Cerebellar cortex (tissue), 1 donor: ENCODE results near the gene CNKSR1.

ENCODE experiments used
- DNase-seq: peaks from one replicate; pipeline ENCODE4 v3.0.0-alpha.2; 2015; ENCODE audit warnings: low spot score

CNKSR1 gene, protein sequence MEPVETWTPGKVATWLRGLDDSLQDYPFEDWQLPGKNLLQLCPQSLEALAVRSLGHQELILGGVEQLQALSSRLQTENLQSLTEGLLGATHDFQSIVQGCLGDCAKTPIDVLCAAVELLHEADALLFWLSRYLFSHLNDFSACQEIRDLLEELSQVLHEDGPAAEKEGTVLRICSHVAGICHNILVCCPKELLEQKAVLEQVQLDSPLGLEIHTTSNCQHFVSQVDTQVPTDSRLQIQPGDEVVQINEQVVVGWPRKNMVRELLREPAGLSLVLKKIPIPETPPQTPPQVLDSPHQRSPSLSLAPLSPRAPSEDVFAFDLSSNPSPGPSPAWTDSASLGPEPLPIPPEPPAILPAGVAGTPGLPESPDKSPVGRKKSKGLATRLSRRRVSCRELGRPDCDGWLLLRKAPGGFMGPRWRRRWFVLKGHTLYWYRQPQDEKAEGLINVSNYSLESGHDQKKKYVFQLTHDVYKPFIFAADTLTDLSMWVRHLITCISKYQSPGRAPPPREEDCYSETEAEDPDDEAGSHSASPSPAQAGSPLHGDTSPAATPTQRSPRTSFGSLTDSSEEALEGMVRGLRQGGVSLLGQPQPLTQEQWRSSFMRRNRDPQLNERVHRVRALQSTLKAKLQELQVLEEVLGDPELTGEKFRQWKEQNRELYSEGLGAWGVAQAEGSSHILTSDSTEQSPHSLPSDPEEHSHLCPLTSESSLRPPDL

DNA sequence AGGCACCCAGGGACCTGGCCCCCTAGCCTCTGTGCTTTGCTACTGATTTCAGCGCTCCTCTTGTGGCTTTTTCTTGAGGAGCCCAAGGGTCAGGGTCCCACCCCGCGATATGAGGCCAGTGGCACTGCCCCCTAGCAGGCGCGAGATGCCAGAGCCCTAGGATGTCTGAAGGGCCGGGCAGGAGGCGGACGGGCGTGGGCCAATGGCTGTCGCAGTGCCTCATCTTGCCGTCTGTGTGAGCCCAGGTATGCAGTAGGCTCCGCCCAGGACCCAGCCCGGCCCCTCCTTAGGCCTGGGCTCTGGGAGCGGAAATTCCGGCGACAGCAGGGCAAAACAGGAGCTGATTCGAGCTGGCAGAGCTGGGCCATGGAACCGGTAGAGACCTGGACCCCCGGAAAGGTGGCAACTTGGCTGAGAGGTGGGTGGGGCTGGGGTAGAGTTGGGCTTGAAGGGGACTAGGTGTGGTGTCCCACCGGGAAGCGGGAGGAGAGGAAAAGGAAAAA lies at the start of gene CNKSR1:
CNKSR1 (plus strand) TSS at position 310 of the 503 bp plus-strand sequence; CDS start at position 367, 57 bp downstream.
- DNase-seq: no peak

DNA sequence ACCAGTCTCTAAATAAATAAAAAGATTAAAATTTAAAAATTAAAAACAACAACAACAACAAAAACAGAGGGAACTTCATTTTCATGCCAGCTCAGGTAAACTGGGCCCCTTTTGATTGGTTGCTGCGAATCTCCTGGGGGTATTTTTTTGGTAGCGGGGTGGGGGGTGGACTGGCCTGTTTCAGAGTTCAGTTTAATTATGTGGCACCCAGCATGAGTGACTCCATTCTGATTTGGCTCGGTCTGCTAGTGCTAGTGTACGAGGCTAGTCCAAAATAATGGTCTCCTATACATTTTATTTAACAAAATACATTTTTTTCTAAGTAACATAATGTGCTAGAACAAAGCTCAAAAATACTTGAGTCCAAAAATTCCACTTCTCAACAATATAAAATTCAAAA lies 47.5 kb upstream of the CNKSR1 start:
- no peak for DNase-seq

DNA sequence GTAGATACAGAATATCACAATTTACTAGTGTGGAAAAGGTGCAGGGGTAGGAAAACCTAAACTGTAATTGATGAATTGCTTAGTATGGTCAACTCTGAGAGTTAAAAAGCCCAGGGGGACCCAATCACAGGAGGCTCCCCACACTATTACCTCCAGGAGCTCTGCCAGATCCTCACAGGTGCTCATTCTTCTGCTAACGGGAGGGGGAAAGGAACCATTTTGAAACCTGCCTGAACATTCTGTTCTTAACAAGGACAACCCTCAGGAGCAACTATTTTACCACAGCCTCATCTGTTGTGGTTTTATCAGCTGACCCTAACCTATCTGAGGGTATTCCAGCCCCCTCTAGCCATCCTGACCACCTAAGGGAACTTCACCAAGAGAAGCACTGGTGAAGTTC lies 46.6 kb upstream of the CNKSR1 start:
- no peak for DNase-seq

DNA sequence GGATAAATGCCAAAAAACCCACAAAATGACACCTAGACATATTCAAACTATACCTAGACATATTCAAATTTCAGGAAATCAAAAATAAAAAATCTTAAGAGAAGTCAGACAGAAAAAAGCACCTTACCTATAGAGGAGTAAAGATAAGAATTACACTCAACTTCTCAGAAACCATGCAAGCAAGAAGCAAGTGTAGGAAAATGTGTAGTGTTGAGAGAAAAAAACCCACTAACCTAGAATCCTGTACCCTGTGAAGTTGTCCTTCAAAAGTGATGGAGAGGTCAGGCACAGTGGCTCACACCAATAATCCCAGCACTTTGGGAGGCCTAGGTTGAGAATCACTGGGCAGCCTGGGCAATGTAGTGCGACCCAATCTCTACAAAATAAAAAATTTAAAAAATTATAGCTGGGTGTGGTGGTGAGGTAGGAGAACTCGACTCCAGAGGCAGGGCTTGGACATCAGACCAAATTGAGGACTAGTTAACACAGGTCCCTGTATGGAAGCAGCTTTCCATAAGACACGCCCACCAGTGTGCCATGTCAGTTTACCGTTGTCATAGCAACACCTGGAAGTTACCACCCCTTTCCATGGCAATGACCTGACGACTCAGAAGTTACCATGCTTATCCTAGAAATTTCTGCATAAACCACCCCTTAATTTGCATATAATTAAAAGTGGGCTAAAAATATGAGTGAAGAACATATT lies 45.0 kb upstream of the CNKSR1 start:
- no peak for DNase-seq

DNA sequence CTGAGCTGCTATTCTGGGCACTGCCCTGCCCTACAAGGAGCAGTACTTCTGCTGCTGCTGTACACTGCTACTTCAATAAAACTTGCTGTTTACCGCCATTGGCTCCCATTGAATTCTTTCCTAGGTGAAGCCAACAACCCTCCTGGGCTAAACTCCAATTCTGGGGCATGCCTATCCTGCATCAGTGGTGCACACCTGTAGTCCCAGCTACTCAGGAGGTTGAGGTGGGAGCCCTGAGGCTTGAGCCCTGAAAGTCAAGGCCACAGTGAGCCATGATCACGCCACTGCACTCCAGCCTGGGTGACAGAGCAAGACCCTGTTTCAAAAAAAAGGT lies 44.5 kb upstream of the CNKSR1 start:
- DNase-seq: no peak

DNA sequence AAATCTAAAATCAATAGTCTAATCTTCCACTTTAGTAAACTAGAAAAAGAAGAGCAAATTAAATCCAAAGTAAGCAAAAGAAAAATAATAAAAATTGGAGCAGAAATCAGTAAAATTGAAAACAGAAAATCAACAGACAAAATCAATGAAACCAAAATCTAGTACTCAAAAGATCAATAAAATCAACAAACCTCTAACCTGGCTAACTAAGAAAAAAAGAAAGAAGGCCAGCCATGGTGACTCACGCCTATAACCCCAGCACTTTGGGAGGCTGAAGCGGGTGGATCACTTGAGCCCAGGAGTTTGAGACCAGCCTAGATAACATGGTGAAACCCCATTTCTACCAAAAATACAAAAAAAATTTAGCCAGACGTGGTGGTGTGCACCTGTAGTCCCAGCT lies 42.8 kb upstream of the CNKSR1 start:
- DNase-seq: no peak

DNA sequence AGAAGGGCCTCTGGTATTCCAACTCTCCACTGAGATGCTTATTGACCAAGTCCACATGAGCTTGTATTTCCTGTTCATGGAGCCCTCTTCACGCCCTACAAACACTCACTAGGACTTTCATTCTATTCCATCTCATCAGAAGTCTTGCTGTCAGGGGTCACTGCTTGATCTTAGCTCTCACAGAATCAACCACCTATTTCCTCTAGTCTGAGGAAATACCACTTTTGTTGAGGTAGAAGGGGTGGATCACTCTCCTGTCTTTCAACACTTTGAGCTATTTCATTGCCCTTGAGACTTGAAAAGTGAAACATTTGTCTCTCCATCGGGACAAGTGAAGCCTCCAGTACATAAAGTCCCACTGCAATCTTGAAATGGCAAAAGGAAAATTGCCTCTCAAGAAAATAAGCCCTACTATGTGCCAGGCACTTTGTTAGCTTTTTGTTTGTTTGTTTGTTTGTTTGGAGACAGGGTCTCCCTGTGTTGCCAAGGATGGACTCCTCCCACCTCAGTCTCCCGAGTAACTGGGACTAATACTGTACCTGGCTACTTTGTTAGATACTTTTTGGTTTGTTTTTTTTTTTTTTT lies 38.2 kb upstream of the CNKSR1 start:
- DNase-seq: no peak

DNA sequence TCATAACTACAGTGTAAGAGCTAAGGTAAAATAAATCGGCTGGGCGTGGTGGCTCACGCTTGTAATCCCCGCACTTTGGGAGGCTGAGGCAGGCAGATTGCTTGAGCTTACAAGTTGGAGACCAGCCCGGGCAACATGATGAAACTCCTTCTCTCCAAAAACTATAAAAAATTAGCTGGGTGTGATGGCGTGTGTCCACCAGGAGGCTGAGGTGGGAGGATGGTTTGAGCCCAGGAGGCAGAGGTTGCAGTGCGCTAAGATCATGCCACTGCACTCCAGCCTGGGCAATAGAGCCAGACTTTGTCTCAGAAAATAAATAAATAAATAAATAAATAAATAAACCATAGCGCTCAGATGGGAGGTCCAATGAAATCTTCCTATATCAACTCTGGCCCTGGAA lies 35.1 kb upstream of the CNKSR1 start:
- no peak for DNase-seq

DNA sequence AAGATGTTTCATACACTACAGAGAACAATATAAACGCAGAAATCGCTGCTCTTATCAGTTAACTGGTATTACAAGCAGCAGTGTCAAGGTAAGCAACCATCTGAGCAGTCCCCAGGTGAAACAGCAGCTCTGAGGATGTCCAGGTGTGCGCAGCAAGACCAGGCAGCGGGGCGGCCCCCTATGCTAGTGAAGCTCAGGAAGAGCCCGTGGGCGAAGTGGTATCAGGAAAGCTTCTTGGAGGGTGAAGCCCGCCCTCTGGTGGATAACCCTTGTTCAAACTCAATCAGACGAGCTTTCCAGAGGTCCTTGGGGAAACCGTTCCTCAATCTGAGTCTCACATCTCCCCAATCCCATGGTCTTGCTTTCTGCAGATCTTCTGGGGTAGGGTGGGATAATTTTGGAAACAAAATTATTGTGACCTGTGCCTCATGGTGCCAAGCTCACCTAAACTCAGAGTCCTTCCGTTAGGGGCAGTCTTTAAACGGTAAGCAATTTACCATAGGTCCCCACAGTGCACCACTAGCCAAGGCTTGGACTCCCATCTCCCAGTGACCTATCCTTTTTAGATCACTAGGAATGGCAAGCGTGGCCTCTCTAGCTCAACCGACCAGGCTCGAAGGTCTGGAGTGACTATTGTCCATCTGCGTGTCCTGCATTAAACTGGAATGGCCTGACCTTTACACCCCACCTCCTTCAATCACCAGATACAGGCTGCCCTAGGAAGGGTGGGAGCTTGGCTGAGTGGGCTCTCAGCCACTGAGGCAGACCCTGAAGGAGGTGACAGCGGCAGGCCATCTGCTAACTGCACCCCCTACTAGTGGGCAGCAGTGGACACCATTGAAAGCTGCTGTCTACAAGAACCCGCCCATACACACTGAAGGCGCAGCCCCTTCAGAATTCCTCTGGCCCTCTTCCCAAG lies 32.0 kb upstream of the CNKSR1 start:
- DNase-seq: peak; percentile 92

DNA sequence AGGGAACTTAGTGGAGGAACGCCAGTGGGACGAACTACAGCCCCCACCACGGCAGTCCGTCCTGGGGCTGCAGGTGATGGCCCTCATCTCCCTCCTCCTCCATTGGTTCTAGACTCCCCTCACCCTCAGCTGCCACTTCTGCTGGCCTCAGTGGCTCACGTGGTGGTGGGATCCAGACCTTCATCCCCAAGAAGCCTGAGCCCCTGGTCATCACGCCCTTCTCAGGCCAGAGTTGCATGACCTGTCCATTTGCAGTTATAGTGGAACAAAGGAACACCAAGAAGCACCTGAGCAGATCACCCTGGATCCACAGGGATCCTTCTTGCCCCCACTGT lies 31.4 kb upstream of the CNKSR1 start:
- DNase-seq: no peak

DNA sequence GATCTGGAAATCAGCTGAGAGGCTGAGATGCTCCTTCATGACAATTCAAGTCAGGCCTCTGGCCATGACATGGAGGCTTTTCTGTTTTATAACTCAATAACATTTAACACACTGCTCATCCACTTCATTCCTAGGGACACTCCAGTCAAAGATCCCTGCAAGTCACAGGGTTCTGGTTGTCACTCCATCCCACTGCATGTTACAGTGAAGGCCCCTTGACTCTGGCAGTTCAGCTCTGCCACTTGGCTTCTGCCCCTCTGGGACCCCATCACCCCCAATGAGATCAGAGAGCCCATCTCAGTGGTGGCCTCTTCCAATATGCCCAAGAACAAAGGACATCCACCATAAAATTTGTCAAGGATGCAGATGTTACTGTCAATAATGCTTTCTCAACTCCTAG lies 28.4 kb upstream of the CNKSR1 start:
- no peak for DNase-seq

DNA sequence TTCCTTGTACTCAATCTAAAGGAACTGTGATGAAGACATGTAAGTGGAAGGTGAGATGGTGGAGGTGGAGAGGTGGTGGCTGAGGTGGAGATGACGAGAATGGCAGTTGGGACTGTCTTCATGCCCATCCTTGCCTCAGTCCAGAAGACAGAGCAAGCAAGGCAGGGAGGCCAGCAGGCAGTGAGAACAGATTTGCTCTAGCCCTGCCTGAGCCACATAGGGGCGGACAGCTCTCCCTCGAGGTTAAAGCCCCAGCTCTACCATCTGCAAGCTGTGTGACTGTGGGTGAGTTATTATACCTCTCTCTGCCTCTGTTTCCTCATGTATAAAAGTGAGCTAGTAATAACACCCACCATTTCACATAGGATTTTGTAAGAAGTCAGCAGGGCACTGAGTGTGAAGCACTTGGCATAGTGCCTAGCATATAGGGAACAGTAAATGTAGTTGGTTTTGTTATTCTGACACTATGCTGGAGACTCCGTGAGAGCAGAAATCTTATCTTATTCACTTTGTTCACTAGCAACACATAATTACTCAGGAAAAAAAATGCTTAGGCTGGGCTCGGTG lies 23.2 kb upstream of the CNKSR1 start:
- DNase-seq: no peak

DNA sequence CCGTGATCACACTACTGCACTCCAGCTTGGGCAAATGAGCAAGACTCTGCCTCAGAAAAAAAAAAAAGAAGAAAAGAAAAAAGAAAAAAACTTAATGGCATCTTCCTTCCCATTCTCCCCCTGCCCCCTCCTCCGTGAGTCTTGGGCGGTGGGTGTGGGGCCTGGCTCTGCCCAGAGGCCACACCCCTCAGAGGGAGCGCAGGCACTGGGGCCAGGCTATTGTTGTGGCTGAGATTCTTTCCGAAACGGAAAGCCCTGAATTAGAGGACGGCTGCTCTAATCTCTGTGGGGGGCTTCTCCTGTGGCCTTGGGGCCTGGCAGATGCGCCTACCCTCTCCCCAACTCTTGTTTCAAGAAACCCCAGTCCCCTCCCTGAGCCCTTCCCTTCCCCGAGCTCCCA lies 22.5 kb upstream of the CNKSR1 start:
- no peak for DNase-seq

DNA sequence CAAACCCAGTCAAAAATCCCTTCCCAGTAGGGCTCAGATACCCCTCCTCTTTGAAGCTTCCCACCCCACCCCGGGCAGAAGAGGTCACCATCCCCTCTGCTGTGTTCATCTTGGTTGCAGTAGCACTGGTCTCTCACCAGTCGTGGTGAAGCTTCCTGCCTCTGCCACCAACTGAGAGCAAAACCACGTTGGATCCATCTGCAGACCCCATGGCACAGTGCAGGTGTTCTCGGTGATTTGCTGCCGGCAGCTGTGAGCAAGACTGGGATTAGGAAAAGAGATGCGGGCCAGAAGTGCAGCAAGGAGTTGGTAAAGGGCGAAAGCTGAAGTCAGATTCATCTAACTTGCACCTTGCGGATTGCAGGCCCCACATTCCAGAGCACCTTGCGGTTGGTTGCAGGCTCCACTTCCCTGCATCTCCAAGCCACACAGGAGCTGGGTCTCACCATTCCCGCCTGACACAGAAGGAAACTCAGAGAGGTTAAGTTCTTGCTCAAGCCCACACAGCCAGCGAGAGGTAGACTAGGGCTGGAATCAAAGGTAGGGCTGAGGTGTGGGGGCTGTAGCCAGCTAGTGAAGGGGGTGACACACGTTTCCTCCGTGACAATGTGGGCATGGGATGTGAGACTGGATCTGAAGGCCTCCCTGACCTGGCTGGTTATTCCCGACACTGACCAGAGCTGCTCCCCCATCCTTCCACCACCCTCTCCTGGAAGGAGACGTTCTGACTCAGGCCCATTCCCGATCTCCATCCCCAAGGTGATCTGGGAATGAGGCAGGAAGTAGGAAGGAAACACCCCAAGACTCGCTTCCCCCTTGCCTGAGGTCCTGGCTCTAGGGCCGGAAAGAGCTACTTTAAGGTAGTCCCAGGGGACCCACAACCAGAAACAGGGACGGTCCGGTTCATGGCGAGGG lies 21.7 kb upstream of the CNKSR1 start:
- no peak for DNase-seq

DNA sequence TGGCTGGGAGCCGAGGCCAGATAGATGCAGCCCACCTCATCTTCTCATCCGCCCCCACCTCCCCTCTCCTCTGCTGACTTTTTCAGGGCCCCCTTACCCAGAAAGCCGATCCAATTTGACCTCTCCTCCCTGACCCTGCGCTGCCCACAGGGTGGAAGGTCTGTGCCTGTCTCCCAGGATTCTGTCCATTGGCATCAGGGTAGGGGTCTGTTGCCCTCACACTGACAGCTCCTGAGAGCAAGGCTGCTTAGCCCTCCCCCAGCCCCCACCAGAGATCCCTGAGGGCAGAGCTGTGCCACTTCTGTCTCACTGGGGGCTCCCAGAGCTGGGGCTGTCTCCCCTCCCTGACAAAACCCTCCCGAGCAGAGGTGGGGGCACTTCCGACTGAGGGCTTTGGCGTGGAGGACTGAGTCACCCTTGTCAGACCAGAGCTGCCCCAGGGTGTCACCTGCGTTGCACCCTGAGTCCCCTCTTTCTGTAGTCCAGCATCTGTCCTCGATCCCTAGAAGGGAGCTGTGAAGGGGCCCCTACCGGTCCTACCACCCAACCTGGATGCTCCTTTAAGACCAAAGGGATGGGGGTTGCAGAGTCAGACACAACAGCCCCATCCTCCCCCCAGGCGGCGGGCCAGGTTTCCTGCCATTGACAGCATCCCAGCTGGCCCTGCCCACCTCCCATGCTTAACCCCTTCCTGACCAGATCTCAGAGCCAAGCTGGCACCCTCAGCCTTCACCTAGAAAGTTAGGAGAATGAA lies 20.8 kb upstream of the CNKSR1 start:
- DNase-seq: peak; percentile 33

DNA sequence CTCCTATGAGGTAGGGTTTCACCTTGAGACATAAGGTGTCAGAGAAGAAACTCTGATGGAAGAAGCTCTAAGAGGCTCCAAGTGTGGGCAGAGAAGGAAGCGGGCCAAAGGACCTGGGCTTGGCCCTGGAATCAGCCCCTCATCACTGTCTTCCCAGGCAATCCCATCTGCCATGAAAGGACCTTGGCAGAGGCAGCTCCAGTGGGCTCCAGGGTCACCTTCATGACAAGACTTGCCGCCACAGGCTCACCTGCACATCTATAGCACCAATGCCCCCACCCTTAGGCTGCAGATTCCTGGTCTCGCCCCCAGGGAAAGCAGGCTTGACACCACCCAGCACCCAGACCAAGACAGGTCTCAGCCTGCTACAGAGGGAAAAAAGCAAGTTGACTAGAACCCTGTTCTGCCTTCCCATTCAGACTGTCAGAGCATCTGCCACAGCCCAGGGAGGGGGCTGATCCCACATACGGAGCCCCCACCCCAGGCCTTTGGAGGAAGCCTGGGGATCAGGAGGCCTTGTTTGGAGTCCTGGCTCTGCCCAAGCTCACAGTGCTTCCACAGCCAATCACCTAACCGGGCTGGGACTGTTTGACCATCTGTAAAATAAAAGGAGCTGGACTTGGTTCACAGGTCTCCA lies 18.9 kb upstream of the CNKSR1 start:
- no peak for DNase-seq

DNA sequence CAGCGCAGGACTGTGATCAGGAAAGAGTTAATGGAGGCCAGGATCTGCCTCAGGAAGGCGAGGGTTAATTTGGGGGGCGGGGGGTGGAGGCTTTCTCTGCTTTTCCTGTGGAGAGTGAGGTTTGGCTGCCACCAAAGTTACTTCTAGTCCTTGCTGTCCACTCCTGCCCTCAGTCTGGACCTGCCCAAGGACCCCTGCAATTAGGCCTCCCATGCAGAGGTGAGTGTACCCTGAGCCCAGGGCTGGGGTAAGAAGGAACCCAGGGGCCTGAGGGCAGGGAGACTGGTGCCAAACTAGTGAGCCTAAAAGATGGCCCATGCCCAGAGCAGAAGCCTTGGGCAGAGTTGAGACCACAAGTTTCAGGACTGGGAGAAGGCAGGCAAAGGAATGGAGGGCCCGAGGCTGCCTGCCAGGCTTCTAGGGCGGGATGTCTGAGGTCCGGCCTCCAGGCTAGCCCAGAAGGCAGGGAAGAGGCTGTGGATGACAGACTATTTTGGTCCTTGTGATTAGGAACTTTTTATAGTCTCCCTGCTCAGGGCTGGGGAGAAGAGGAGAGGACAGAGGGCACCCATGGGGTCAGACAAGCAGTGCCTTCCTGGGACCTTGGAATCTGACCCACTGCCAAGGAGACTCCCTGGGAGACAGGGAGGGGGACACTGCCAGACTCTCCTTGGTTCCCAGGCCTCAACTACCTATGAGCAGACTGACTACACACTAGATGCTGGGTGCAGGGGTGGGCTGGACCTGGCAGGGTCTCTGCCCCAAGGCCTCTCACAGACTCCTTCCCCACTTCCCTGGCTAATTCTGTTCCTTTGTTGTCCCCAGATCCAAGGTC lies 18.2 kb upstream of the CNKSR1 start, which contains the start of gene FAM110D:
FAM110D (plus strand) TSS at position 172 of the 835 bp plus-strand sequence. CDS start 2,213 bp downstream, outside the sequence.
- DNase-seq: no peak

DNA sequence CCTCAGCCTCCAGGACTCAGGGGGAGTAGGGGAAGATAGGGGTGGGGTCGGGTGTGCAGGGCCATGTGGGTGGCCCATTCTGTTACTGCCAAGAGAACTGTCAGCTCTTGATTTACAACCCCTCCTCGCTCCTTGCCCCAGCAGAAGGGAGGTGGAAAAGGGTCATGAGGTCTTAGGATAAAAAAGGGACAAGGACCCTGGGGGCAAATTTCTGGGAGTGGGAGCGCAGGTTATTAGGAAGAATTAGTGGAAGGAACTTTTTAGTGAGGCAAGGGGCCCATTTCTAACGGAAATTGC lies 17.6 kb upstream of the CNKSR1 start:
- no peak for DNase-seq
